Hematopoietic multipotent progenitor cell treated with erythropoietin and hydrocortisone succinate and interleukin-3 and kit ligand, for 17 days (in vitro differentiated cells): Measurements from ENCODE around the gene HOXA5.

ENCODE experiments used
- DNase-seq: peaks from one replicate; pipeline ENCODE4 v3.0.0-alpha.2; 2015; ENCODE audit warnings: low spot score

Gene HOXA5

GRCh38 chr7:27132978-27133377 lies 10.5 kb downstream of the HOXA5 start:
- no peak for DNase-seq

GRCh38 chr7:27132214-27132613 lies 11.3 kb downstream of the HOXA5 start:
- DNase-seq: no peak

GRCh38 chr7:27131390-27131819 lies 12.1 kb downstream of the HOXA5 start:
- no peak for DNase-seq

- DNase-seq: peak; percentile 33
Observed at GRCh38 chr7:27130540-27131389, 12.7 kb downstream of the HOXA5 start, which contains the start of gene HOXA4. Gene HOXA4 (minus strand): TSS chr7:27130757. CDS start chr7:27130733, 24 bp downstream.

GRCh38 chr7:27129729-27130539 lies 13.5 kb downstream of the HOXA5 start:
- DNase-seq: no peak

GRCh38 chr7:27128776-27129728 lies 14.4 kb downstream of the HOXA5 start:
- DNase-seq: no peak

- no peak for DNase-seq
Observed at GRCh38 chr7:27128034-27128433, 15.4 kb downstream of the HOXA5 start.

GRCh38 chr7:27126596-27127327 lies 16.7 kb downstream of the HOXA5 start:
- no peak for DNase-seq

- no peak for DNase-seq
Observed at GRCh38 chr7:27125986-27126394, 17.5 kb downstream of the HOXA5 start.

- no peak for DNase-seq
Observed at GRCh38 chr7:27124902-27125689, 18.4 kb downstream of the HOXA5 start.

- no peak for DNase-seq
Observed at GRCh38 chr7:27124096-27124901, 19.2 kb downstream of the HOXA5 start.

GRCh38 chr7:27123477-27124053 lies 19.9 kb downstream of the HOXA5 start:
- DNase-seq: no peak

GRCh38 chr7:27123007-27123476 lies 20.4 kb downstream of the HOXA5 start:
- DNase-seq: no peak

- no peak for DNase-seq
Observed at GRCh38 chr7:27122077-27122910, 21.2 kb downstream of the HOXA5 start.

- no peak for DNase-seq
Observed at GRCh38 chr7:27121684-27122076, 21.8 kb downstream of the HOXA5 start.

- DNase-seq: no peak
Observed at GRCh38 chr7:27119412-27119911, 24.0 kb downstream of the HOXA5 start.

- no peak for DNase-seq
Observed at GRCh38 chr7:27118580-27118979, 24.9 kb downstream of the HOXA5 start.
